Rectal smooth muscle tissue (tissue), 1 donor: ENCODE results near the gene PTRH1.

Experiments
- H3K27ac ChIP-seq: one replicate; pipeline ENCODE4 v1.7.0; 2013; ENCODE audit warnings: low read depth, low read length, inconsistent platforms
- H3K27me3 ChIP-seq: one replicate; pipeline ENCODE4 v1.7.0; 2013; ENCODE audit warnings: low read length; ENCODE audit not compliant: control insufficient read depth, insufficient read depth
- H3K36me3 ChIP-seq: one replicate; pipeline ENCODE4 v1.7.0; 2013; ENCODE audit warnings: low read length; ENCODE audit not compliant: control insufficient read depth, insufficient read depth
- H3K4me1 ChIP-seq: one replicate; pipeline ENCODE4 v1.7.0; 2013; ENCODE audit warnings: low read length; ENCODE audit not compliant: control insufficient read depth, insufficient read depth
- H3K4me3 ChIP-seq: one replicate; pipeline ENCODE4 v1.7.0; 2013; ENCODE audit warnings: low read length
- H3K9ac ChIP-seq: one replicate; pipeline ENCODE4 v1.7.0; 2013; ENCODE audit warnings: low read length

Gene PTRH1

GRCh38 chr9:127711226-127711701, 4.2 kb downstream of the PTRH1 start:
- peaks cover 3% of the 10 kb centered on the region for H3K4me1 ChIP-seq
- no peak overlapping the region for H3K9ac ChIP-seq
- H3K4me3 ChIP-seq, result no peak overlapping the region
- H3K27ac ChIP-seq, result no peak overlapping the region
- no peaks in the 10 kb centered on the region for H3K27me3 ChIP-seq
- H3K36me3 ChIP-seq, result no peaks in the 10 kb centered on the region

GRCh38 chr9:127710204-127710783, 5.2 kb downstream of the PTRH1 start:
- H3K27ac ChIP-seq, result no peak overlapping the region
- H3K36me3 ChIP-seq, result no peaks in the 10 kb centered on the region
- H3K4me1 ChIP-seq, result peaks cover 3% of the 10 kb centered on the region
- no peaks in the 10 kb centered on the region for H3K27me3 ChIP-seq
- no peak overlapping the region for H3K4me3 ChIP-seq
- no peak overlapping the region for H3K9ac ChIP-seq

- H3K9ac ChIP-seq, result no peak overlapping the region
- H3K4me1 ChIP-seq, result no peaks in the 10 kb centered on the region
- no peak overlapping the region for H3K27ac ChIP-seq
- no peak overlapping the region for H3K4me3 ChIP-seq
- no peaks in the 10 kb centered on the region for H3K36me3 ChIP-seq
- no peaks in the 10 kb centered on the region for H3K27me3 ChIP-seq
These were observed 6.4 kb downstream of the PTRH1 start for GRCh38 chr9:127708952-127709587.

GRCh38 chr9:127707766-127708165, 7.7 kb downstream of the PTRH1 start:
- no peak overlapping the region for H3K9ac ChIP-seq
- no peaks in the 10 kb centered on the region for H3K27me3 ChIP-seq
- no peaks in the 10 kb centered on the region for H3K4me1 ChIP-seq
- H3K36me3 ChIP-seq, result no peaks in the 10 kb centered on the region
- no peak overlapping the region for H3K27ac ChIP-seq
- no peak overlapping the region for H3K4me3 ChIP-seq

- no peaks in the 10 kb centered on the region for H3K27me3 ChIP-seq
- no peak within 1 kb of the TSS for H3K9ac ChIP-seq
- no peaks in the 10 kb centered on the region for H3K4me1 ChIP-seq
- H3K36me3 ChIP-seq, result no peaks in the 10 kb centered on the region
- H3K27ac ChIP-seq, result no peak within 1 kb of the TSS
- no peak within 1 kb of the TSS for H3K4me3 ChIP-seq
These were observed 8.6 kb downstream of the PTRH1 start, which contains the start of gene CFAP157 for GRCh38 chr9:127706836-127707241. CFAP157 (plus strand) TSS chr9:127706988; CDS start chr9:127707032, 44 bp downstream.

GRCh38 chr9:127705577-127706379, 9.7 kb downstream of the PTRH1 start:
- Histone ChIP-seq H3K27me3 (no peaks in the 10 kb centered on the region), H3K9ac (no peak overlapping the region), H3K36me3 (no peaks in the 10 kb centered on the region), H3K4me3 (no peak overlapping the region), H3K27ac (no peak overlapping the region), H3K4me1 (no peaks in the 10 kb centered on the region)

- Histone ChIP-seq H3K36me3 (no peaks in the 10 kb centered on the region), H3K27ac (no peak overlapping the region), H3K4me3 (no peak overlapping the region), H3K9ac (no peak overlapping the region), H3K4me1 (no peaks in the 10 kb centered on the region), H3K27me3 (no peaks in the 10 kb centered on the region)
These were observed 12.0 kb downstream of the PTRH1 start for GRCh38 chr9:127703289-127703946.

GRCh38 chr9:127700594-127701255, 14.7 kb downstream of the PTRH1 start:
- Histone ChIP-seq H3K36me3 (no peaks in the 10 kb centered on the region), H3K4me3 (no peak overlapping the region), H3K9ac (no peak overlapping the region), H3K27ac (no peak overlapping the region), H3K4me1 (no peaks in the 10 kb centered on the region), H3K27me3 (no peaks in the 10 kb centered on the region)

GRCh38 chr9:127700140-127700539, 15.3 kb downstream of the PTRH1 start:
- Histone ChIP-seq H3K27ac (no peak overlapping the region), H3K4me3 (no peak overlapping the region), H3K36me3 (no peaks in the 10 kb centered on the region), H3K9ac (no peak overlapping the region), H3K4me1 (no peaks in the 10 kb centered on the region), H3K27me3 (no peaks in the 10 kb centered on the region)

GRCh38 chr9:127698985-127699670, 16.3 kb downstream of the PTRH1 start:
- no peaks in the 10 kb centered on the region for H3K36me3 ChIP-seq
- H3K27ac ChIP-seq, result peak overlapping the region; percentile 73
- peak overlapping the region; percentile 45 for H3K4me3 ChIP-seq
- no peaks in the 10 kb centered on the region for H3K27me3 ChIP-seq
- H3K9ac ChIP-seq, result no peak overlapping the region
- no peaks in the 10 kb centered on the region for H3K4me1 ChIP-seq

GRCh38 chr9:127698386-127698785, 17.1 kb downstream of the PTRH1 start:
- Histone ChIP-seq H3K36me3 (no peaks in the 10 kb centered on the region), H3K27ac (no peak overlapping the region), H3K4me1 (no peaks in the 10 kb centered on the region), H3K9ac (no peak overlapping the region), H3K27me3 (no peaks in the 10 kb centered on the region), H3K4me3 (no peak overlapping the region)
